Ureter (tissue), 1 donor: ENCODE measurements around the gene PLXDC1. TPM values are rescaled to one million over a fixed set of nuclear protein-coding genes. Genes with fewer than 3 reads are reported as not detected.
"Not testable (repeated sequence)": the region's sequence is repeated elsewhere in the genome, so short reads cannot be mapped to it uniquely, and the experiment has no call there.

ENCODE experiments used
- DNase-seq: peaks from one replicate; pipeline ENCODE4 v3.0.0-alpha.2; 2020; ENCODE audit warnings: low spot score
- total RNA-seq: library from RNA; stranded (reverse); gene quantifications from one replicate; pipeline ENCODE4 v1.2.4, GENCODE V29; 2023
- donor health status: DM: yes; HTN: yes; CAD: no.

Gene PLXDC1
- total RNA-seq, 1 donor from 2014 or later: 13.0 TPM

DNA sequence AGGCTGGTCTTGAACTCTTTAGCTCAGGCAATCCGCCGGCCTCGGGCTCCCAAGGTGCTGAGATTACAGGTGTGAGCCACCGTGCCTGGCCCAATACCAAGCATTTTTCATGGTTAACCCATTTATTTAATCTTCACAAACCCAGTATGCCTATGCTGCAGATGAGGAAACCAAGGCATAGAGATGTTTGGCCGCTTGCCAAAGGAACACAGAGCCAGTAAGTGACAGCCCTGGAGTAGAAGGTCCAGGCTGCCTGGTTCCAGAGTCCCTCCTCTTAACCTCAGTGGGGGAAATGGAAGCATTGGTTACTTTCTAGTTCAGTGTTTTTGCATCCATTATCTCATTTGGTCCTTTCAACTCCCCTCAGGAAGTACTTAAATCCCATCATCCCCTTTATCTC lies 29.9 kb upstream of the PLXDC1 start:
- no peak for DNase-seq

DNA sequence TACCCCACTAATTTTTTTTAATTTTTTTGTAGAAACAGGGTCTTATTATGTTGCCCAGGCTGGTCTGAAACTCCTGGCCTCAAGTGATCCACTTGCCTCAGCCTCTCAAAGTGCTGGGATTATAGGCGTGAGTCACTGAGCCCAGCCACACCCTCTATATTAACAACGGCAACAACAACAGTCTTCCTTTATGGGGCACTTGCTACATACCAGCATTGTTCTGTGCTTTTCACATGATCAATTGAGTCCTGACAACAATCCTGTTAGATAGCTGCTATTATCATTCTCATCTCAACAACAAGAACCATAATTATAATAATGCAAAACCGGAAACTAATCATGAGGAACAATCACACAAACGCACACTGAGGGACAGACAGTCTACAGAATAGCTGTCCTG lies 27.1 kb upstream of the PLXDC1 start:
- no peak for DNase-seq

DNA sequence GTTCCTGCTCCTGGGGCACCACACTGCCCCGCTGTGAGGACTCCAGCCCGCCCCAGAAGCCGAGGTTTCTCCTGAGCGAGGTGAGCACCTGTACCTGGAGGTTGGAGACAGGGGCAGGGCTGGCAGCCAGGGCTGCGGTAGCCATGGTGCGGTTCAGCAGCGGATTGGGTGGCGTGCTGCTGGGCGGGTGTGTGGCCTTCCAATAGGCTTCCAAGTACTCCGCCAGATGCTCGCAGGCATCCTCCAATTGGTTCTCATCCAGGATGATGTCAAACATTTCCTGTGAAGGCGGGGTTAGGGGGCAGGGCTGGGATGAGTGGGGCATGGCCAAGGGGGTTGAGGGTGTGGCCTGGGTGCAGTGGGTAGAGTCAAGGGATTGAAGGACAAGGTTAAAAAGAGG lies 25.8 kb upstream of the PLXDC1 start:
- DNase-seq: no peak

DNA sequence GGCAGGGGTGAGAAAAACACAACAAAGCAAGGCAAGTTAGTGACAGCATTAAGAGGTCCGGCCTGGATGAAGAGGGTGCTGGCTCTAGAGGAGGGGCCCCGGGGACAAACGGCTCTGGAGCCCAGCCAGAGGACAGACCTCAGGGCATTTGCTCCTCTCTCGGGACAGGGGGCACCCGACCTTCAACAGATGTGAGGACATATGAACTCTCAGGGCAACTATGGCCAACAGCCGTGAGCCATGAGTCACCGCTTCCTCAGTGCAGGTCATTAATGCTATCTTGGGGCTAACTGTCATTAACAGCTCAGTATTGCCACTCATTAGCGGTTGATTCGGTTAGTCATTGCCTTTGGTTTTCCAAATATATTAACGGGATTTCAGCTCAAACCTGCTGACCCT lies 24.3 kb upstream of the PLXDC1 start:
- DNase-seq: no peak

DNA sequence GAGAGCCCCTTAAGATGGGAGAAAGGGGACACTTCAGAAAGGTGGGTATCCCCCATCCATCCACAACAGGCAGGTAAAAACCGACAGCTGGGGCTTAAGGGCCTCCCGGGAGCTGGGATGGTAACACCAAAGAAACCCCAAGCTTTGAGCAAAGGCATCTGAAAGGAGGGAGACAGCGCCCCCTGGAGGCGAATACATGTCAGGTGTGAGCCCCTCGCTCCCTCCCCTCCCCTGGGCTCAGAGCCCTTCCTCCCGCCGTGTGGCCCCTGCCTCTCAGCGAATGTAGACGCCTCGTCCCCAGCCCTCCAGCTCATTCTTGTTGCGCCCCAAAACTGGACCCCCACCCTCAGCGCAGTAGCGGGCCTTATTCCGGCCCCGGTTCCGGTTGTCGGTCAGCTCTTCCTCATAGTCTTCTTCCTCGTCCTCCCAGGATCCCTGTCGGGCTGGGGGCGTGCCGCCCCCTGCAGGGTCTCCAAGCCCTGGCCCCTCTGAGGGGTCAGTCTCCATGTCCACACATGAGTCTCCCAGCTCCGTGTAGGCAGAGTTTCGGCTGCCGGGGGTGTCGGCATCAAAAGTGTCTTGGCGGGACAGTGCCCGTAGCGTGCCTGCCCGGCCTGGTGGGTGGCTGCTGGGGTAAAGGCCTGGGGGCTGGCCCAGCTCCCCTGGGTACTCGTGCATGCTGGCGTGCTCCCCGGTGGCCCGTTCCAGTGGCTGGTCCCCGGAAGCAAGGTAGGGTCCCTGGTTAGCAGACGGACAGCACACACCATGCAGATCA lies 23.7 kb upstream of the PLXDC1 start:
- no peak for DNase-seq

DNA sequence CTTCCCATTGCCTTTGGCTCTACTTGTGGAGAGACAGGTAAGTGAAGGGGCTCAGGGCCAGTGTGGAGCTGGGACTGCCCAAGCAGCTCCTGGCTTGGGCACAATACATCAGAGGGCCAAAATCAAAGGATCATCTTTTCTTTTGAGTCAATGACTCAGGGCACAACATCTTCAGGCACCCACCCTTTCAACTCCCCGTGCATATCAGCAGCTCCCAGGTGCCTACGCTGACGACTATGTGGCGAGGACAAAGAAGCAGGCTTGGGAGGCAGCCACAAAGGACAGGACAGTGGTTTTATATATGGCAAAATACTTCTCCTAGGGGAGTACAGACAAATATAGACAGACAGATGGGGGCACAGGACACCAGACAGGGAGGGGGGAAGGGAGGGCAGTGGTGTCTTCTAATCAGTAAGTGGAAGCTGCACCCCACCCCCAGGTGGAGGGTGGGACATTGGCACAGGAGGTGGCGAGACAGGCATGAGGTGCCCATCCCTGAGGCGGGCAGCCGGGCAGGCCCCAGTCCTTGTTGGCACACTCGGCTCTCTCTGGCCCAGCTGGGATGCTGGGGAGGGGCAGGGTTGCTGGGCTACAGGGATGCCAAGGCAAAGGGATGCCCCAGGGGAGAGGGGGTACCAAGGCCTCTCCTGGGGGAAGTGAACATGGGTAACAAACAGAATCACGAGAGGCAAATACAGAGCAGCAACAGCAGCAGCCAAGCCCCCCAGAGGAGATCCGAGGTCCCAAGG lies 22.3 kb upstream of the PLXDC1 start:
- no peak for DNase-seq

DNA sequence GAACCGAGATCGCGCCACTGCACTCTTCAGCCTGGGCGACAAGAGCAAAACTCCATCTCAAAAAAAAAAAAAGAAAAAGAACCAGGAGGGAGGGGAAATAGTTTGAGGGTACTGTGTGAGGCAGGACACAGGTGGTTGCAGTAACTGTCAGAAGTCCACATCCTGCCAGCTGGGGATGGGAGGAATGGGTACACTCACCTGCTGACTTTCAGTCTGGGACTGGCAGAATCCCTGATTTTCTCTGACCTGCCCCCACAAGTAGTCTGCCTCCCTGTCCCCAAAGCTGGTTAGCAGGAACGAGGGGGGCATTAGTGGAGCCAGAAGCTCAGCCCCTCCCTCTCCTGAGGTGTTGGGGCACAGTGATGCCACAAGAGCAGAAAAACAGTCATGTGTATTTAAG lies 21.6 kb upstream of the PLXDC1 start:
- DNase-seq: no peak

DNA sequence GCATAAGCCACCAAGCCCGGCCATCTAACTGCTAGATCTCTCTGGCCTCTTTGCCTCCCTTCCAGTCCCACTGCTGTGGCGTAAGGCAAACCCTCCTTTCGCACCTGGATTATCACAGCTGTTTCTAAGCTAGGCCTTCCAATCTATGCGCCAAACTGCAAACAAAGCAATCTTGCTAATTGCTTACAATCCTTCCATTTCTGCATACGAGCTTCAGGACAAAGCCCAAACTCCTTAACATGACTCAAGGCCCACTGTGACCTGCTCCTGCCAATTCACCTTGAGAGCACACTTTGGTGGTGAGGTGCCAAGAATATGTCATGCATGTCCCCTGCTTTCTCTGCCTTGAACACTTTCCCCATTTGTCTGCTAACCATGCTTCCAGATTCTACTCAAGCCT lies 20.5 kb upstream of the PLXDC1 start:
- DNase-seq: no peak

DNA sequence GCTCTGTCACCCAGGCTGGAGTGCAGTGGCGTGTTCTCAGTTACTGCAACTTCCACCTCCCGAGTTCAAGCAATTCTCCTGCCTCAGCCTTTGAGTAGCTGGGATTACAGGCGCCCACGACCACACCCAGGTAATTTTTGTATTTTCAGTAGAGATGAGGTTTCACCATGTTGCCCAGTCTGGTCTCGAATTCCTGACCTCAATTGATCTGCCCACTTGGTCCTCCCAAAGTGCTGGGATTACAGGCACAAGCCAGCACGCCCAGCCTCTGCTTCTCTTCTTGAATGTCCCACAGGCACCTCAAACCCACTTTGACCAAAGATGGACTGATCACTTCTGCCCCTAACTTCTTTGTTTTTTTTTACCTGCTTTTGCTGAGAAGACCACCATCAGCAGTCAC lies 19.1 kb upstream of the PLXDC1 start:
- DNase-seq: no peak

DNA sequence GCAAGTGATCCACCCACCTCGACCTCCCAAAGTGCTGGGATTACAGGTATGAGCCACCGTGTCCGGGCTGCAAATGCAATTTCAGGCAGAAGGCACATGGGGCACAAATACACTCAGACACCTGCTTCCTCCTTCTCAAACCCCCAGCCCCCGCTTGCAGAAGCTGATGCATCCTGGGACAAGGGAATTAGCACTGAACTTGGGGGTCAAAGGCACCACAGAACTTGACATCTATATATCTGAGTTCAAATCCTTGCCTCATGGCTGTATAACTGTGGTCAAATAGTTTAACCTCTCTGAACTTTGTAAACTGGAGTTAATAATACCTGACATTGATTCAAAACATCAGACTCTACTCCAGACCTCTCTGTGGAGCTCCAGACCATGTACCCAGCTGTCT lies 18.7 kb upstream of the PLXDC1 start:
- DNase-seq: no peak

DNA sequence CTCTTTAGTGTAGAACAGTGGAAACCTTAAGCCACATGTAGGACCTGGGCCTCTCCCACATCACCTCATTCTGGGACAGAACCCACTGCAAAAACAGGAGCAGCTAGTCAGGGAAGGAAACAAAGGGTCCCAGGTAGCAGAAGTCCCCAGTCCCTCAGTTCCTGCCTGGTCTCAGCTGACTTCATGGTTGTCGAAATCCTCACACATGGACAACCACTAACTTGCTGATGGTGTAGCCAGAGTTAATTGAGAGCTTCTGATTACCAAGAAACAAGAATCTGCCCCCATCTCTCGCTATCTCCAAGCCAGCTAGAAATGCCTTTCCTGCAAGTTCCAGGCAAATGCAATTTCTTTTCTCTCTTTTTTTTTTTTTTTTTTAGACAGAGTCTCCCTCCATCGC lies 18.1 kb upstream of the PLXDC1 start:
- no peak for DNase-seq

DNA sequence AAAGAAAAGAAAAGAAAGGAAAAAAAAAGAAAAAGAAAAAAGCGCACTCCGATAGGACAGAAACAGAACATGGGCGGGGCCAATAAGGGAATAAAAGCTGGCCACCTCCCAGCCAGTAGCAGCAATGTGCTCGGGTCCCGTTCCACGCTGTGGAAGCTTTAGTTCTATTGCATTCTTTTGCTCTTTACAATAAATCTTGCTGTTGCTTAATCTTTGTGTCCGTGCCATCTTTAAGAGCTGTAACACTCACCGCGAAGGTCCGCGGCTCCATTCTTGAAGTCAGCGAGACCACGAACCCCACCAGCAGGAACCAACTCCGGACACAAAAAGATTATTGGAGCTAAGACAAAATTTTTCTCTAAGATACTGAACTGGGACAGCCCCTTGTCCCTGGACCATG lies 17.7 kb upstream of the PLXDC1 start:
- no peak for DNase-seq

DNA sequence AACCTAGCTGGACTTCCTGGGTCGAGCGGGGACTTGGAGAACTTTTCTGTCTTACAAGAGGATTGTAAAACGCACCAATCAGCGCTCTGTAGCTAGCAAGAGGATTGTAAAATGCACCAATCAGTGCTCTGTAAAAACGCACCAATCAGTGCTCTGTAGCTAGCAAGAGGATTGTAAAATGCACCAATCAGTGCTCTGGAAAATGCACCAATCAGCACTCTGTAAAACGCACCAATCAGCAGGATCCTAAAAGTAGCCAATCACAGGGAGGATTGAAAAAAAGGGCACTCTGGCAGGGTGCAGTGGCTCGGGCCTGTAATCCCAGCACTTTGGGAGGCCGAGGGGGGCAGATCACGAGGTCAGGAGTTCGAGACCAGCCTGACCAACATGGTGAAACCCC lies 17.1 kb upstream of the PLXDC1 start:
- not testable (repeated sequence) for DNase-seq

DNA sequence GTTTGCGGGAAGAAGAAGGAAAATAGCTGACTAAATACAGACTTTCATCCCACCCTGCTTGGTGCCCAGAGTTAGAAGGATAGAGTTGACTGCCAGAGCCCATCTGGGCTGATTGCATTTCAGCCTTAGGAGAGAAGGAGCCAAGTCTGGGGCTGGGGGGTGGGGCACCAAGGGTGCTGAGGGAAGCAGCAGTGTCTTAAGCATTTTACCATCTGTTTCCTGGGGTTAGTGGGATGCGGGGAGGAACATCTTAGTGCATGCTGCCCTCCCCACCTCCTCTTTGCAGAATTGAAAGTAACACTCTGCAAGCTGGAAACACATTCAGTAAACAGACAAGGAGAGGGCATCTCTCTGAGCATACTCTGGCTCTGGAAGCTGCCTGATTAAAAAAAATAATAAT lies 16.0 kb upstream of the PLXDC1 start:
- DNase-seq: no peak

DNA sequence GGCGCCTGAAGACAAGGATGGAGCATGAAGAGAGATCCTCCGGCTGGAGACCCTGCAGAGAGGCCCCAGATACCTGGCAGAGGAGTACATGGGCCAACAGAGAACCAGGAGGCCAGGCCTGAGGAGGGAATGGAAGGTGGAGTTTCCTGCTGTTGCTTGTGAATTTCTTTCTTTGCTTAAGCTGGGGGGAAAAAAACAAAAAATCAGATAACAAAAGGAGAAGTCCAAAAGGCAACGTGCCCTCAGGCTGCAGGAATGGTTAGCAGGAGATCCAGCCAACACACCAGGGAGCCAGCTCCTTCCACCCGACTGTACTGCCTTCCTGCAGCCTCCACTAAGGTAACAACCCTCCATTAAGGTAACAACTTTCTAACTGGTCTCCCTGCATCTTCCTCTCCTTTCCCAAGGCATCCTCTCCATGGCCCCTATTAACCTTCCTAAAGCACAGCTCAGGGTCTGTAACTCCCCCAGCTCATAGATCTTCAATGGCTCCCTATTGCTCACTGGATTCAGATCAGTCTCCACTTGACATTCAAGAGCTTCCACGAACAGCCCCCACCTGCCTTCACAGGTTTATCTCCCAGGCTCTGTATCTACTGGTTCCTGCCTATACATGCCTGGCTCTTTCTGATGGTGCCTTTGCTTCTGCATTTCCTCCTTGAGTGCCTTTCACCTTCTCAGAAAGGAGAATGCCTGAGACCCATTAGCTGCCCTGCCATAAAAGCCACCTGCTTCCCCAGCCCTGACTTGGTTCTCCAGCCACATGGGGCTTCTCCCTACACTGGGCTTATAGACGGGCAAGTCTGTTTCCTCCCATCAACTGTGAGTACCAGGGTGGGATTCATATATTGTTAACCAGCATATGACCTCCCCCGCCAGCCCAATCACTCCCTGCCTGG lies 15.2 kb upstream of the PLXDC1 start:
- no peak for DNase-seq

DNA sequence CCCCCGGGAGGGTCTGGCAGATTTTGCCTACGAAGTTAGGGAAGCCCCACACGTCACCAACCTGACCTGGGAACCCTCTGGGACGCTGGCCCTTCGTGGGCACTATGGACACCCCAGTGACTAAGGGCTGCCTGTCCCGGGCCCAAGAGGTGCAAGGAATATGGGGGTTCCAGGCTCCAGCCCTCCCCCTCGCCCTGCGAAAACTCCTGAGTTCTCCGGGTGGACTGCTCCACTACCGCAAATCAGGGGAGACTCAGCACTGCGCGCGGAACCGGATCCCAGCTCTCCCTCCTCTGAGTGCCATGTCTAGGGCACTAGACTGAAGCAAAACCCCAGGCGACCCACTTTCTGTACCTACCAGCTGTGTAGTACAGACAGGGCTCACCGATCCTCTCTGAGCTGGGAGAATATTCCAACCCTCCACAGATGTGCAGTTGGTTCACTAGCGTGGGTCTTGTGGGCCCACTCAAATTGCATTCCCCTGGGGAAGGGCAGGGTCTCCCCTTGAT lies 14.5 kb upstream of the PLXDC1 start, which contains the start of gene ARL5C:
Gene ARL5C (minus strand): TSS at position 321 of the 509 bp plus-strand sequence. CDS start 401 bp downstream, outside the sequence.
- DNase-seq: no peak

DNA sequence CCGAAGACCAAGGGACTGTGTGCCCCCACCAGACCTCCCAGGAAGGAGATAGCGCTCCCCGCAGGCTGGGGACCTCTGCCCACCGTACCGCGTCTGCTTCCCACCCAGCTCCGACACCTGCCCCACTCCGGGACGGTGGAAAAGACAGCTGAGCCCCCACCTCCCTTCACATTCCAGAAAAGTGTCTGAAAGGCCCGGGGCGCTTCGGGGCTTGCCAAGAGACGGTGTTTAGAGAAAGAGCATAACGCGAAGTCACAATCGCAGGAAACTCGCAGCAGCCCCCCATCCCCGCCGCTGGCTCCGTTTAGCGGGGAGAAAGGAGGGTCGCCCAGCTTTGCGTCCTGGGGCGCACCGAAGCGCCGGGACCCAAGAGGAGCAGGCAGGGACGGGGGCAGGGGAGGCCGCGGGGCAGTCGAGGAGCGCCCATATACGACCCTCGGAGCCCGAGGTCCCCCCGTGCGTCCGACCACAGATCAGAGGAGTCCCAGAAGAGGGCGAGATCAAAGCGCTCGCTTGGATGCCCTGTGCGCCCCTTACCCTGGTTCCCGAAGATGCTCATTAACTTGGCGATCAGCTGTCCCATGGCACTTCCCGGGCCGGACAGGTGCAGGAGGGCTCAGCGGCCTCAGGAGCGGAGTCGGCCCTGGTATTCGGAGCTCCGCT lies 13.9 kb upstream of the PLXDC1 start:
- no peak for DNase-seq

DNA sequence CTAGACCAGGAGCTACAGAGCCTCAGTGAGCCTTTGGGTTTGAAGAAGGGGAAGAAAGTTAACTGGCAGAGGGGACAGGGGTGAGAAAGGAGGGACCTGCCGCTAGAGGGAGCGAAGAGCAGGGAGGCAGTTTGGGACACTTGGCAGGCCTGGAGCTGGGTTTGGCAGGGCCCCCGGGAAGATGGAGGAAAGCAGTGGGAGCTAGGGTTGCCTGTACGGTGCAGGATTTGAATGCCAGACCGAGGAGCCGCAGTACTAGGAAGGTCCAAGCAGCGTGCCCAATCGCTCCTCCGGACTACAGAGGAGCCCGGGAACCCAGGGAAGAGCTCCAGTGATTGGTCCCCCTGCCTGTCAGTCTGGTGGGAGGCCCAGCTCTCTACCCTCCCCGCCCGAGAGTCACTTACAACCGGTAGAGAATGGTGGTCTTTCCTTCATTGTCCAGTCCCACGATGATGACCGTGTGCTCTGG lies 13.3 kb upstream of the PLXDC1 start:
- peak; percentile 85 for DNase-seq

DNA sequence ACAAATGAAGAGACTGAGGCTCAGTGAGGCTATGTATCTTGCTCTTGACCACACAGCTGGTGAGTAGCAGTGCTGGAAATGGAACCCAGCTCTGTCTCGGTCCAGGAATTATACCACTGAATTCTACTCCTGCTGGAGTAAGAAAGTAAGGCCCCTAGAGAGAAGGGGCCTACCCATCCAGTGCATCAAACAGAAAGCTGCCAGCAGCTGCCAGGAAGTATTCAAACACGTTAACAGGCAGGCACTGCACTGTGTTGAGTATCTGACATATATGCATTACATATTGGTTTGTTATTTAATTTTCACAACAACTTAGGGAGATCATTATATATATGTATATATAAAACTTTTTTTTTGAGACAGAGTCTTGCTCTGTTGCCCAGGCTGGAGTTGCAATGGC lies 10.5 kb upstream of the PLXDC1 start:
- no peak for DNase-seq

DNA sequence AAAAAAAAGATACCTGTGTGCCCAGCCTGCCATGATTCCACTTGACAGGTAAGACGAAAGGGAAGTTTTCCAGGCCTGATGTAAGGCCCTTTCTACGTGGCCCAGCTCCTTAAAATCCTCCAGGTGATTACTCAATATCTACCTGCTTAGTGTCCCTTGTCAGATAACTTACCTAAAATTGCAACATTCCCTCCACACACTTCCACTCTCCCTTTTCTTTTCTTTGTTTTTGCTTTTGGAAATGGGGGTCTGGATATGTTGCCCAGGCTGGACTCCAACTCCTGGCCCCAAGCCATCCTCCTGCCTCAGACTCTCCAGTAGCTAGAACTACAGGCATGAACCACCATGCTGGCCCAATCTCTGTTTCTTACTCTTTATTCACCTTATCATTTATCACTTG lies 7.2 kb upstream of the PLXDC1 start:
- DNase-seq: no peak

DNA sequence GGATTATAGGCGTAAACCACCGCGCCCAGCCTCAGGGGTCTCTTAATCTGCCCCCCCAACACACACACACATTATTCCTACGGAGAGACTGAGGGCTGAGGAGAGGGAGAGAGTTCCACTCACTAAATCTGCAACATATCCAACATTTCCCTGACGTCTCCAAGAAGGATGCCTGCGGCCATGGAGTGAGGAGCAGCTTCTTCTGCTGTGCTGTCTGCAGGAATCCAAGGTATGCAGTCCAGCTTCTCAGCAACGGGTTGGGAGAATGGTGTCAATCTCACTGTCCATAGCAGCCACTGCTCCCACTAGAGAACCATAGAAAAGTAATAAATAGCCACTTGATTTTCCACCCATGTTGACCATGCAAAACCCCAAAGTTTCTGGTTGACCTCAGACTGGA lies 5.1 kb upstream of the PLXDC1 start:
- DNase-seq: no peak
